HG03378 (cell line): ENCODE results near the gene NPVF.

Experiments
- ATAC-seq: cut with Tn5 transposase; IDR thresholded peaks from one replicate; pipeline ENCODE4 v1.9.1; 2021; ENCODE audit warnings: mild to moderate bottlenecking, moderate library complexity; ENCODE audit not compliant: unreplicated experiment

NPVF gene

GRCh38 chr7:25179325-25179724, 49.0 kb downstream of the NPVF start:
- no peak for ATAC-seq
